LNCaP clone FGC (cell line): ENCODE data around the gene KLF15.

Source experiments
- DNase-seq: peaks from one replicate; pipeline ENCODE4 v3.0.0-alpha.2; 2011; ENCODE audit warnings: low read depth
- H3K4me3 ChIP-seq: 2 replicates; pipeline ENCODE4 v1.5.1; 2011; ENCODE audit warnings: mild to moderate bottlenecking, low read depth, low read length, control low read depth
- CTCF ChIP-seq: IDR thresholded peaks from 2 replicates; pipeline ENCODE4 v1.5.1; 2012; ENCODE audit warnings: mild to moderate bottlenecking; ENCODE audit not compliant: control insufficient read depth, insufficient read depth; ENCODE audit errors: extremely low read depth

KLF15 gene

GRCh38 chr3:126357295-126358037, at the start of gene KLF15:
Gene KLF15 (minus strand): TSS chr3:126357408. CDS start chr3:126352922, 4,486 bp downstream.
- DNase-seq, result peak; percentile 33
- H3K4me3 ChIP-seq, result peak within 1 kb of the TSS; percentile 88
- no peak for TF ChIP-seq CTCF

GRCh38 chr3:126406389-126407296, 49.4 kb upstream of the KLF15 start:
- no peak for DNase-seq
- no peak overlapping the region for H3K4me3 ChIP-seq
- no peak for TF ChIP-seq CTCF

- H3K4me3 ChIP-seq, result no peak overlapping the region
- no peak for DNase-seq
- no peak for TF ChIP-seq CTCF
Observed at GRCh38 chr3:126402666-126403302, 45.6 kb upstream of the KLF15 start.

GRCh38 chr3:126402178-126402577, 45.0 kb upstream of the KLF15 start:
- TF ChIP-seq CTCF, result no peak
- no peak for DNase-seq
- H3K4me3 ChIP-seq, result no peak overlapping the region

GRCh38 chr3:126401611-126402160, 44.5 kb upstream of the KLF15 start:
- no peak for TF ChIP-seq CTCF
- no peak overlapping the region for H3K4me3 ChIP-seq

GRCh38 chr3:126399756-126400155, 42.5 kb upstream of the KLF15 start:
- H3K4me3 ChIP-seq, result no peak overlapping the region
- no peak for DNase-seq
- TF ChIP-seq CTCF, result no peak

More at GRCh38 chr3:126401611-126402160, 44.5 kb upstream of the KLF15 start:
- DNase-seq, result no peak
